Measurements from ENCODE around the gene RRP1. TPM values are rescaled to one million over a fixed set of nuclear protein-coding genes. Genes with fewer than 3 reads are reported as not detected.

Gene RRP1
- total RNA-seq, 1 experiment from 2014 or later: 53.9 TPM

GRCh38 chr21:43847301-43847700 is 57.9 kb downstream of the RRP1 start:
- H3K9me3 ChIP-seq (ENCODE audit: control insufficient read depth in 1 of 2, insufficient read depth in 1 of 2, low read depth in 1 of 2, low read length in 2 of 2): no peaks in the 10 kb centered on the region

More at GRCh38 chr21:43847301-43847700, 57.9 kb downstream of the RRP1 start:
- intact Hi-C loops (cut with micrococcal nuclease): no loop called here
- H3K9me2 ChIP-seq (ENCODE audit: insufficient read depth): no peaks in the 10 kb centered on the region
- H3K36me3 ChIP-seq (ENCODE audit: control insufficient read depth in 1 of 2, insufficient read depth in 2 of 2, low read length in 2 of 2): no peaks in the 10 kb centered on the region
- ChIA-PET RAD21 (ENCODE audit: low non-redundant PET in 1 of 2, low total read pairs in 2 of 2, uncharacterized antibody in 2 of 2, unreplicated experiment in 2 of 2) (no interaction called here), POLR2A (no interaction called here), CTCF (no interaction called here)
- H3K27me3 ChIP-seq (ENCODE audit: insufficient read depth, low read length): no peaks in the 10 kb centered on the region
- H3K9ac ChIP-seq (ENCODE audit: low read length): no peak overlapping the region
- H3K79me2 ChIP-seq (ENCODE audit: insufficient read depth, low read length): no peaks in the 10 kb centered on the region
- no TSS peak for BruUV-seq (replicated peaks)
- H4K20me1 ChIP-seq (ENCODE audit: insufficient read depth): no peaks in the 10 kb centered on the region
- no peak overlapping the region for H3K4me2 ChIP-seq (ENCODE audit: low read length)
- no peak for ATAC-seq
- no peak overlapping the region for H2AFZ ChIP-seq (ENCODE audit: low read depth, low read length, poor library complexity, severe bottlenecking)
- H3K27ac ChIP-seq (ENCODE audit: low read depth, low read length): no peak overlapping the region
- no peak overlapping the region for H3K4me3 ChIP-seq (replicated peaks in 1 of 2; ENCODE audit: low read depth in 1 of 2, low read length in 2 of 2)
- TF ChIP-seq ZFX (IDR thresholded peaks at IDR 0.05) (no peak), JUND (IDR thresholded peaks at IDR 0.05) (no peak), YY1 (IDR thresholded peaks at IDR 0.05; ENCODE audit: extremely low read depth, insufficient replicate concordance, low read depth, low read length) (no peak), REST (IDR thresholded peaks at IDR 0.05; ENCODE audit: low read depth) (no peak), ATF3 (IDR thresholded peaks at IDR 0.05) (no peak), CEBPB (IDR thresholded peaks at IDR 0.05; ENCODE audit: low read depth) (no peak), RAD21 (IDR thresholded peaks at IDR 0.05; ENCODE audit: low read depth) (no peak), POLR2A (IDR thresholded peaks at IDR 0.05; ENCODE audit: borderline replicate concordance, extremely low read depth, insufficient read depth, insufficient read length) (no peak), SRF (IDR thresholded peaks at IDR 0.05; ENCODE audit: low read depth) (no peak), TCF7L2 (IDR thresholded peaks at IDR 0.05; ENCODE audit: borderline replicate concordance, extremely low read depth, insufficient read depth, insufficient read length) (no peak), SIN3A (IDR thresholded peaks at IDR 0.05; ENCODE audit: low read depth) (no peak), EZH2 (IDR thresholded peaks at IDR 0.05) (no peak), EZH2phosphoT487 (IDR thresholded peaks at IDR 0.05; ENCODE audit: borderline replicate concordance) (no peak), ELF1 (IDR thresholded peaks at IDR 0.05; ENCODE audit: borderline replicate concordance, low read depth) (no peak), FOSL1 (IDR thresholded peaks at IDR 0.05; ENCODE audit: low read depth) (no peak), SP1 (IDR thresholded peaks at IDR 0.05; ENCODE audit: low read depth) (no peak), EGR1 (IDR thresholded peaks at IDR 0.05; ENCODE audit: low read depth) (no peak), MAX (IDR thresholded peaks at IDR 0.05) (no peak)
- no peak for DNase-seq (ENCODE audit: low read depth, low spot score)
- no peaks in the 10 kb centered on the region for H3K4me1 ChIP-seq (ENCODE audit: control insufficient read depth in 1 of 2, insufficient read depth in 2 of 2, low read length in 2 of 2)
